Right atrium auricular region (tissue), 2 donors: ENCODE measurements around the gene ABCC5. TPM values are rescaled to one million over a fixed set of nuclear protein-coding genes. Genes with fewer than 3 reads are reported as not detected.

Experiments used
- DNase-seq: peaks from one replicate; pipeline ENCODE4 v3.0.0-alpha.2; 2019; ENCODE audit warnings: low spot score
- H3K27ac ChIP-seq, 2 donors: fragments of 200-600 bp; sonication (generic); 1 replicate in 1 of 2; 2 replicates in 1 of 2; pipeline ENCODE4 v1.5.1; 2016 to 2019
- H3K27me3 ChIP-seq, 2 donors: fragments of 200-600 bp; sonication (generic); one replicate each; pipeline versions ENCODE4 v1.5.1 to v1.6.0; 2017 to 2019
- H3K36me3 ChIP-seq: fragments of 200-600 bp; sonication (generic); one replicate; pipeline ENCODE4 v1.5.1; 2016
- H3K4me1 ChIP-seq, 2 donors: fragments of 200-600 bp; sonication (generic); one replicate each; pipeline versions ENCODE4 v1.5.1 to v1.6.0; 2017 to 2019
- H3K4me3 ChIP-seq, 2 donors: fragments of 200-600 bp; sonication (generic); 1 replicate in 1 of 2; 2 replicates in 1 of 2; pipeline ENCODE4 v1.5.1; 2017 to 2019; ENCODE audit warnings: mild to moderate bottlenecking in 1 of 2, moderate library complexity in 1 of 2
- H3K9me3 ChIP-seq, 2 donors: fragments of 200-600 bp; sonication (generic); one replicate each; pipeline ENCODE4 v1.5.1; 2019
- total RNA-seq, 2 donors: library from RNA; depleted of rRNA; stranded (reverse); fragments of >200 nt; gene quantifications; one replicate each; pipeline ENCODE4 v1.1.0, GENCODE V29; 2016
- TF ChIP-seq, protein P1 (sequence below), 2 donors: fragments of 200-600 bp; sonication (generic); IDR thresholded peaks; one replicate each; pipeline ENCODE4 v1.5.1; 2019; ENCODE audit warnings: antibody characterized with exemption in 2 of 2

Gene ABCC5
- 10 to 100 TPM; 17.5 to 23.1 TPM for total RNA-seq

DNA sequence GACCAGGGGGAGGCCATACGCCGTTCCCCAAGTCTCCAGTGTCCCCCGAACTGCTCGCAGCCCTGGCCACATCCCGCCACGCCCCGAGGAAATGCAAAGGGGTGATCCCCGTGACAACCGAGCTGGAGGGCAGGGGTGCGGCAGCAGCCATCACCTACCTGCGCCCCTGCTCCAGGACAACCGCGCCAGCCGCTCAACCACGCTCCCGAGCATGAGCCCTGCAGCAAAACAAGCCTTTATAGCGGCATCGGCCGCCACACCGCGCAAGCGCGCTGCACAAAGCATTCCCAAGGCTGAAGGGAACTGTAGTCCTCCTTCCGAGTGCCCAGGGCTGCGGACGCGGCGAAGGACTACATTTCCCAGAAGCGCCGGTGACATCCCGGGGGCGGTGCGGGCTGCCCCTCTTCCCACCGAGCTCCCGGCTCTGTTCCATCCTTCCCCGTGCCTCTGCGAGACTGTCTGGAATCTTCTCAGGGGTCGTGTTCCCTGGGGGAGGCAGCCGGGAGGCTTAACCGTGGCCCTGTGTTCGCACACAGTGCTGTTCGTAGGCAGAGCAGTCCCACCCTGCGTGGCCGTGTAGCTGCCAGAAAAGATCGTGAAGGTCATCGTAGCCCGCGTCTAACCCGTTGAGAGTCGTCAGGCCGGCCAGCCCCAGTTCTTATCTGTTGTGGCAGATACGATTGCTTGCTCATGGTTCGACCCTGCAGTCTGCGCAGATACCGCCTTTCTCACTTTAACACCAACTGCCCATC is at the start of gene ABCC5:
ABCC5 (minus strand) TSS at position 213 of the 752 bp plus-strand sequence. CDS start 3,492 bp downstream, outside the sequence.
- peaks cover 10% of the 10 kb centered on the region for H3K36me3 ChIP-seq
- H3K9me3 ChIP-seq: no peaks in the 10 kb centered on the region
- DNase-seq: peak; percentile 92
- H3K27me3 ChIP-seq: no peaks in the 10 kb centered on the region
- H3K27ac ChIP-seq: peak within 1 kb of the TSS; percentile 94
- H3K4me1 ChIP-seq: peaks cover 0 to 17% of the 10 kb centered on the region in 2 donors
- peak within 1 kb of the TSS; percentile 94 to 100 for H3K4me3 ChIP-seq
- TF ChIP-seq, protein P1, sequence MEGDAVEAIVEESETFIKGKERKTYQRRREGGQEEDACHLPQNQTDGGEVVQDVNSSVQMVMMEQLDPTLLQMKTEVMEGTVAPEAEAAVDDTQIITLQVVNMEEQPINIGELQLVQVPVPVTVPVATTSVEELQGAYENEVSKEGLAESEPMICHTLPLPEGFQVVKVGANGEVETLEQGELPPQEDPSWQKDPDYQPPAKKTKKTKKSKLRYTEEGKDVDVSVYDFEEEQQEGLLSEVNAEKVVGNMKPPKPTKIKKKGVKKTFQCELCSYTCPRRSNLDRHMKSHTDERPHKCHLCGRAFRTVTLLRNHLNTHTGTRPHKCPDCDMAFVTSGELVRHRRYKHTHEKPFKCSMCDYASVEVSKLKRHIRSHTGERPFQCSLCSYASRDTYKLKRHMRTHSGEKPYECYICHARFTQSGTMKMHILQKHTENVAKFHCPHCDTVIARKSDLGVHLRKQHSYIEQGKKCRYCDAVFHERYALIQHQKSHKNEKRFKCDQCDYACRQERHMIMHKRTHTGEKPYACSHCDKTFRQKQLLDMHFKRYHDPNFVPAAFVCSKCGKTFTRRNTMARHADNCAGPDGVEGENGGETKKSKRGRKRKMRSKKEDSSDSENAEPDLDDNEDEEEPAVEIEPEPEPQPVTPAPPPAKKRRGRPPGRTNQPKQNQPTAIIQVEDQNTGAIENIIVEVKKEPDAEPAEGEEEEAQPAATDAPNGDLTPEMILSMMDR (IDR thresholded peaks at IDR 0.05): peak; percentile 4 to 70

DNA sequence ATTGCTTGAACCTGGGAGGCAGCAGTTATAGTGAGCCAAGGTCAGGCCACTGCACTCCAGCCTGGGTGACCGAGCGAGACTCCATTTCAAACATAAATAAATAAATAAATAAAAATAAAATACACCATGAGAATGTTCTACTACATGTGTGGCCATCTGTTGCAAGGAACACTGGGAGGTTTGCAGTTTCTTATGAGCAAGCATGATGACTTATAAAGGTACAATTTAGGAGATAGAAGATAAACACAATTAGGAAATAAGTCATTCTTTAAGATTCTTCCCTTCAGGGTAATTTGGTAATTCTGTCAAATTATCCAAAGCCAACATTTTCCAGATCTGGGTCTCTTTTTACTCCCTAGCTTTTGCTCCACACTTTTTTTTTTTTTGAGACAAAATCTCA is 48.5 kb upstream of the ABCC5 start:
- no peak for DNase-seq
- TF ChIP-seq, protein P1 (IDR thresholded peaks at IDR 0.05): no peak
- H3K27ac ChIP-seq: no peak overlapping the region
- no peaks in the 10 kb centered on the region for H3K36me3 ChIP-seq
- H3K9me3 ChIP-seq: no peaks in the 10 kb centered on the region
- H3K27me3 ChIP-seq: no peaks in the 10 kb centered on the region
- H3K4me3 ChIP-seq: no peak overlapping the region
- H3K4me1 ChIP-seq: no peaks in the 10 kb centered on the region

DNA sequence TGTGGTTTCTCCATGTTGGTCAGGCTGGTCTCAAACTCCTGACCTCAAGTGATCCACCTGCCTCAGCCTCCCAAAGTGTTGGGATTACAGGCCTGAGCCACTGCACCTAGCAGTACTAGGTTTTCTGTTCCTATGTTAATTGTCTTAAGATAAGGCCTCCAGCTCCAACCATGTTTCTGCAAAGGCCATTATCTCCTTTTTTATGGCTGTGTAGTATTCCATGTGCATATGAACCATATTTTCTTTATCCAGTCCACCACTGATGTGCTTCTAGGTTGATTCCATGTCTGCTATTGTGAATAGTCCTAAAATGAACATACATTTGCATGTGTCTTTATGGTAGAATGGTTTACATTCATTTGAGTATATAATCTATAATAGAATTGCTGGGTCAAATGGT is 45.0 kb upstream of the ABCC5 start:
- Histone ChIP-seq H3K9me3 (no peaks in the 10 kb centered on the region), H3K27me3 (no peaks in the 10 kb centered on the region), H3K4me3 (no peak overlapping the region), H3K4me1 (no peaks in the 10 kb centered on the region), H3K36me3 (no peaks in the 10 kb centered on the region), H3K27ac (no peak overlapping the region)
- TF ChIP-seq, protein P1 (IDR thresholded peaks at IDR 0.05): no peak
- DNase-seq: no peak

DNA sequence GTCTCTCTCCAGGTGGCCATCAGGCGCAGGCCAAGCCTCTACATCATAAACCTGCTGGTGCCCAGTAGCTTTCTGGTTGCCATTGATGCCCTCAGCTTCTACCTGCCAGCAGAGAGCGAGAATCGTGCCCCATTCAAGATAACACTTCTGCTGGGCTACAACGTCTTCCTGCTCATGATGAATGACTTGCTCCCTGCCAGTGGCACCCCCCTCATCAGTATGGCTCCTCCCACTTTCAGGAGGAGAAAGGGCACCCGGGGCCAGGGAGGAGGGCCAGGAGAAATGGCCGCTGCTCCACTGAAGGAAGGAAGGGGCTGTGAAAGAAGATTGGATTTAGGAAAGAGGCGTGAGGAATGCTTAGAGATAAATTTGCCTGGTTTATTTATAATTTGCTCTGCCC is 41.7 kb upstream of the ABCC5 start:
- no peaks in the 10 kb centered on the region for H3K9me3 ChIP-seq
- no peak overlapping the region for H3K4me3 ChIP-seq
- no peak overlapping the region for H3K27ac ChIP-seq
- TF ChIP-seq, protein P1 (IDR thresholded peaks at IDR 0.05): no peak
- H3K4me1 ChIP-seq: no peaks in the 10 kb centered on the region
- no peaks in the 10 kb centered on the region for H3K27me3 ChIP-seq
- H3K36me3 ChIP-seq: no peaks in the 10 kb centered on the region
- DNase-seq: no peak

DNA sequence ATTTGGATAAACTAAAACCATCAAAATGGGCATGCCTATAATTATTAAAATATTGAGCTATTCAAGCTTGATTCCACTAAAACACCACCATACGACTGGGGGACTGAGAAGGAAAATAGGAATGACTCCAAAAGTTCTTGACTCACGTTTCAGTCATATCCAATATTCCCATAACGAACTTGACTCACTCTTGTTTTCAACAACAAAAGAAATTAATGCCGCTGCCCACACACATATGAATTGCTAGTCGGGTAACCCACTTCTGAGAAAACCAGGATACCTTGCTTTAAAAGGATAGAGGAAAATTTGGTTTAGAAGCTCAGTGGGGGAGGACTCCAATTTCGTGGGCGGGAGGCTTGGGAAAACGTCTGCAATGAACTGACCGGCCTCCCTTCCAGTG is 40.3 kb upstream of the ABCC5 start:
- Histone ChIP-seq H3K36me3 (no peaks in the 10 kb centered on the region), H3K4me3 (no peak overlapping the region), H3K9me3 (no peaks in the 10 kb centered on the region), H3K4me1 (no peaks in the 10 kb centered on the region), H3K27me3 (no peaks in the 10 kb centered on the region), H3K27ac (no peak overlapping the region)
- DNase-seq: no peak
- TF ChIP-seq, protein P1 (IDR thresholded peaks at IDR 0.05): no peak

DNA sequence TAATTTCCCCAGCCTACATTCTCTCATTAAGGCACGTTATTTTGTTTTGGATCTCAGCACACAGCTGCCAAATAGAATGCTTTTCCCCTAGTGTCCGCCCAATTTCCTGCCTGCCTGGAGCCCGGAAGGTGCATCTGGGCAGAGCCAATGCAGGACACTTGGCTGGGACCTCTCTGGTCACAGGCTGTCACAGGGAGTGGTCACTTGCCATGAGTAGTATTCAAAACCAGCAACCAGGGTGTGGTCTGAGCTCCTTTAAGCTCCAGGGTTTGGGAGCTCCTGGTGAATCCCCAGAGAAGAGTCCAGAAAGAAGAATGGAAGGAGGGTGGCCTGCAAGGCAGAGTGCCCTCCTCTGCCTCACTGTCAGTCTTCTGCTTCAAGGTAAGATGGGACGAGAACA is 35.1 kb upstream of the ABCC5 start, which contains the start of gene HTR3C:
HTR3C (plus strand) TSS at position 281 of the 400 bp plus-strand sequence; CDS start at position 315, 34 bp downstream.
- Histone ChIP-seq H3K4me1 (no peaks in the 10 kb centered on the region), H3K4me3 (no peak within 1 kb of the TSS)
- TF ChIP-seq, protein P1 (IDR thresholded peaks at IDR 0.05): no peak

More for the DNA sequence above, 35.1 kb upstream of the ABCC5 start, which contains the start of gene HTR3C:
- DNase-seq: no peak
- H3K36me3 ChIP-seq: no peaks in the 10 kb centered on the region
- no peak within 1 kb of the TSS for H3K27ac ChIP-seq
- H3K9me3 ChIP-seq: no peaks in the 10 kb centered on the region
- no peaks in the 10 kb centered on the region for H3K27me3 ChIP-seq
